ENCODE data around the gene SARDH.
A peak's percentile ranks its signal among the peaks of the same experiment; 100 is the strongest.

Gene SARDH

DNA sequence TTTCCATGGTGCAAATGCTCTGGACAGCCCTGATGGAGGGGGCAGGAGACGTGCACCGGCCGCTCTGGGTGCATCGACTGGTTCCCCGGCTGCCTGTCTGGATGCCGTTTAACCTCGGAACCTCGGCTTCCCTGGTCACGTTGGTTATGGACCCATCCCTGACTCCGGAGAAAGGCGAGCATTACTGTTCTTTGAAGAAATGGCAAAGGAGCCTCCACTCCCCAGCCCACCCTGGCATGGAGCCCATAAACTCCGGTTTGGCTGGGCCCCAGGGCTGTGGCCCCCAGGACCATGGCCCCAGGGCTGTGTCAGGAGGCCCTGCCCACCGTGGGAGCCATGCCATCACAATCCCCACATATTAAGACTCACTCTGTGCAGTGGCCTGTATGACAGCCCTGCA lies 73.1 kb downstream of the SARDH start:
- TF ChIP-seq FOXM1 (IDR thresholded peaks at IDR 0.05; ENCODE audit: borderline replicate concordance): no peak
- TF ChIP-seq BHLHE40 (IDR thresholded peaks at IDR 0.05; ENCODE audit: borderline replicate concordance): no peak
- no peak for TF ChIP-seq SUZ12 (IDR thresholded peaks at IDR 0.05)
- TF ChIP-seq SP1 (IDR thresholded peaks at IDR 0.05): no peak
- no peak for TF ChIP-seq NFRKB (IDR thresholded peaks at IDR 0.05)
- TF ChIP-seq CTBP1 (IDR thresholded peaks at IDR 0.05; ENCODE audit: borderline replicate concordance): no peak
- no peak for TF ChIP-seq ARNT (IDR thresholded peaks at IDR 0.05)
- TF ChIP-seq ZNF384 (IDR thresholded peaks at IDR 0.05): no peak
- no peak for TF ChIP-seq FOXA1 (IDR thresholded peaks at IDR 0.05)
- no peak for TF ChIP-seq FOXK2 (IDR thresholded peaks at IDR 0.05)
- TF ChIP-seq TARDBP (IDR thresholded peaks at IDR 0.05): no peak
- TF ChIP-seq ELF4 (IDR thresholded peaks at IDR 0.05): no peak
- TF ChIP-seq HDGF (IDR thresholded peaks at IDR 0.05; ENCODE audit: borderline replicate concordance): no peak
- no peak for TF ChIP-seq LEF1 (IDR thresholded peaks at IDR 0.05; ENCODE audit: borderline replicate concordance)
- CTCF ChIA-PET: no interaction called here
- POLR2A ChIA-PET: no interaction called here
- no peak for DNase-seq (ENCODE audit: extremely low spot score)

GRCh38 chr9:133664173-133665050 lies 73.7 kb downstream of the SARDH start:
- TF ChIP-seq ARNT (IDR thresholded peaks at IDR 0.05): no peak
- TF ChIP-seq BHLHE40 (IDR thresholded peaks at IDR 0.05; ENCODE audit: borderline replicate concordance): no peak
- POLR2A ChIA-PET: no interaction called here
- no peak for DNase-seq (ENCODE audit: extremely low spot score)
- CTCF ChIA-PET: no interaction called here

DNA sequence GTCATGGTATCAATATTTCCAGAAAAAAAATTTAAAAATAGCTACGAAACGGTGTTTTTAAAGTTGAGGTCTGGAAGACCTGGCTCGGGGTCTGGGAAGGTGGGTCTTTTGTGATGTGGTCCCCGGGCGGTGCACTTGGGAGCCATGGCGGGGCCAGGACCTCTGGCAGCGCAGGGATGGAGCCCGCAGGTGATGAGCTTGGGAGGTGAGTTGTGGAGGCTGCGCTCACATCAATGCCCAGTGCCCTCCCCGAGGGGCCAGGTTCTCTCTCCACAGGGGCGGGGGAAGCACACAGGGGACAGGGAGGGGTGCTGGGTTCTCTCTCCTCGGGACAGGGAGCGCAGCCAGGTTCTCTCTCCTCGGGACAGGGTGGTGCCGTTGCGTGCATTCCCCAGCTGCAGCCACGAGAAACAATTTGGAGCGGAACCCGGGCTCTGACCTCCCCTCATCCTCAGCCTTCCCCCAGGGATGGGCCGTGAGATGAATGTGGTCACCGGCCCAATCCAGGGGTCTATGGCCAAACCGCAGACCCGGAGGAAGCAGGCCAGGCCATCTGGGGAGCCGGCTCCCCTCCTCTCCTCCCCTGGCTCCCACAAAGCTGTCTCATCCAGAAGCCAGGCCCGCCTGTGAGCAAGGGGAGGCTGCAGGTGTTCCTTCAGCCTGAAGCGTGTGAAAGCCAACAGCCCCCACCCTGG lies 76.2 kb downstream of the SARDH start:
- no peak for DNase-seq (ENCODE audit: extremely low spot score)
- ChIA-PET POLR2A (no interaction called here), CTCF (no interaction called here)
- TF ChIP-seq SP1 (IDR thresholded peaks at IDR 0.05) (no peak), FOXA1 (IDR thresholded peaks at IDR 0.05) (no peak), HDGF (IDR thresholded peaks at IDR 0.05; ENCODE audit: borderline replicate concordance) (no peak), ZNF384 (IDR thresholded peaks at IDR 0.05) (no peak), FOXM1 (IDR thresholded peaks at IDR 0.05; ENCODE audit: borderline replicate concordance) (no peak), CTBP1 (IDR thresholded peaks at IDR 0.05; ENCODE audit: borderline replicate concordance) (no peak), ELF4 (IDR thresholded peaks at IDR 0.05) (no peak), SUZ12 (IDR thresholded peaks at IDR 0.05) (no peak), LEF1 (IDR thresholded peaks at IDR 0.05; ENCODE audit: borderline replicate concordance) (no peak), NFRKB (IDR thresholded peaks at IDR 0.05) (no peak), PKNOX1 (IDR thresholded peaks at IDR 0.05) (no peak), L3MBTL2 (conservative IDR thresholded peaks at IDR 0.05) (no peak), BHLHE40 (IDR thresholded peaks at IDR 0.05; ENCODE audit: borderline replicate concordance) (no peak), ARNT (IDR thresholded peaks at IDR 0.05) (no peak), TARDBP (IDR thresholded peaks at IDR 0.05) (no peak), FOXK2 (IDR thresholded peaks at IDR 0.05) (no peak)

GRCh38 chr9:133659516-133659915 lies 78.6 kb downstream of the SARDH start:
- ChIA-PET POLR2A (no interaction called here), CTCF (no interaction called here)
- no peak for DNase-seq (ENCODE audit: extremely low spot score)
- TF ChIP-seq L3MBTL2 (conservative IDR thresholded peaks at IDR 0.05) (no peak), PKNOX1 (IDR thresholded peaks at IDR 0.05) (no peak), BHLHE40 (IDR thresholded peaks at IDR 0.05; ENCODE audit: borderline replicate concordance) (no peak), ZNF384 (IDR thresholded peaks at IDR 0.05) (no peak), FOXA1 (IDR thresholded peaks at IDR 0.05) (no peak)

DNA sequence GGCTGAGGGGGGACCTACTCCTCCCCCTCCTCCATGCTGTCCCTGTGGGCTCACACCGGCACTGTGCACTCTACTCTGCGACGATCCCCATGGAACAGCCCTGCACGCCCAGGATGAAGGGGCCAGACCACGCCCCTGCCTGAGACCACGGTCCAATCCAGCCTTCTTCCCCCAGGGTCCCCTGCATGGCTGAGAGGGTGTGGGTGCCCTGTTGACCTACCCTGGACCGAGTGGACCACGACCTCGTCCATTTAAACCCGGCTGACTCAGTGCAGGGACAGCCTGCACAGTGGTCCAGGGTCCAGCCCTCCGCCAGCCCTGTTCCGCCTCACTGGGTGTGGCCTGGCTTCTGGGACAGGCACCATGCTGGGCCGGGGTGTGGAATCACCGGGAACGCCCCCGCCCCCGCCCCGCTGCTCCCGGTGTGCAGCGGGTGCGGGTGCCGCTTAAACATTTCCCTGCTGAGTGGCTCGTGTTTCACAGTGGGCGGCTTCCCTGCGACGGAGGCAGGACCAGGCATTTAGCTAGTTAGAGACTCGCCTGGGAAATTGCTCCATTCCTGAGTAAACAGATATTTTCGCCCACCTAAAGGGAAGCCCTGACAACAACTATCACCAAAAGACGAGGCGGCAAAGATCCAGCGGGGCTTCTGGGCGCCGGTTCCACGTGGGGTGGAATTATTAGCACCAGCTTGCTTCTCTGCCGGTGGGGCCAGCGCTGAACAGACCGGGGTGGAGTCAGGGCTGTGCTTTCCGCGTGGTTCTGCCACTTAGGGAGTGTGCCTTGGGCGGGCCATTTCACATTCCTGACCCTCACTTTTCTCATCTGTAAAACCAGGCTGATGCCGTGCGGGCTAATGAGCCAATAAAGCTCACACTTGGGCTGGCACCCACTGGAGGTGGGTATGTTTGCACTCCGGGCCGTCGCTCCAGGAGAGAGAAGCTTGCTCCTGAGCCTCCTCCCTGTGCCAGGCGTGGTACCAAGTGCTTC lies 79.4 kb downstream of the SARDH start:
- POLR2A ChIA-PET: no interaction called here
- CTCF ChIA-PET: no interaction called here
- DNase-seq (ENCODE audit: extremely low spot score): peak; percentile 71
- TF ChIP-seq HDGF (IDR thresholded peaks at IDR 0.05; ENCODE audit: borderline replicate concordance) (no peak), L3MBTL2 (conservative IDR thresholded peaks at IDR 0.05) (peak; percentile 37)

DNA sequence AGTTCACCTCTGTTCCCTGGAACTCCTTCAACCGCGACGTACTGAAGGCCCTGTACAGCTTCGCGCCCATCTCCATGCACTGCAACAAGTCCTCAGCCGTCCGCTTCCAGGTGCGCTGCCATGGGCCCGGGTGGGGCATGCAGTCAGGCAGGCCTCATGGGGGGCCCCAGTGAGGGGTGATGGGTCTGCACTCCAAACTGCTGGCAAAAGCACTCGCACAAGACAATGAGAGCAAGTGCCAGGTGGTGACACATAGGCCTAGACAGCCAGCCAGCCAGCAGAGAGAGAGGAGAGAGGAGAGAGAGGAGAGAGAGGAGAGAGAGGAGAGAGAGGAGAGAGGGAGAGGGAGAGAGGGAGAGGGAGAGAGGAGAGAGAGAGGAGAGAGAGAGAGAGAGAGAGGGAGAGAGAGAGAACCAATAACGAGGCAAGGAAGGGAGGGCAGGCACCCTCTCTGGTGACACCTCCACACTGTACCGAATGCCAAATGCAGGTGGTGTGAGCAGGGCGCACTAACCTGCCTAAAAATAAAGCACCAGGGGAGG lies 81.0 kb downstream of the SARDH start:
- ChIA-PET POLR2A (no interaction called here), CTCF (no interaction called here)

More for the DNA sequence above, 81.0 kb downstream of the SARDH start:
- no peak for DNase-seq (ENCODE audit: extremely low spot score)
- no peak for TF ChIP-seq ZNF384 (IDR thresholded peaks at IDR 0.05)
- no peak for TF ChIP-seq CTBP1 (IDR thresholded peaks at IDR 0.05; ENCODE audit: borderline replicate concordance)
- TF ChIP-seq SP1 (IDR thresholded peaks at IDR 0.05): no peak
- no peak for TF ChIP-seq ARNT (IDR thresholded peaks at IDR 0.05)
- TF ChIP-seq FOXM1 (IDR thresholded peaks at IDR 0.05; ENCODE audit: borderline replicate concordance): no peak
- no peak for TF ChIP-seq LEF1 (IDR thresholded peaks at IDR 0.05; ENCODE audit: borderline replicate concordance)
- TF ChIP-seq PKNOX1 (IDR thresholded peaks at IDR 0.05): no peak
- TF ChIP-seq NFRKB (IDR thresholded peaks at IDR 0.05): no peak
- no peak for TF ChIP-seq FOXA1 (IDR thresholded peaks at IDR 0.05)
- TF ChIP-seq L3MBTL2 (conservative IDR thresholded peaks at IDR 0.05): no peak

All from HEK293T (cell line).